ENCODE results near the gene TNNC1.

Gene TNNC1

GRCh38 chr3:52483577-52484381 lies 29.9 kb upstream of the TNNC1 start:
- DNase-seq: no peak

DNA sequence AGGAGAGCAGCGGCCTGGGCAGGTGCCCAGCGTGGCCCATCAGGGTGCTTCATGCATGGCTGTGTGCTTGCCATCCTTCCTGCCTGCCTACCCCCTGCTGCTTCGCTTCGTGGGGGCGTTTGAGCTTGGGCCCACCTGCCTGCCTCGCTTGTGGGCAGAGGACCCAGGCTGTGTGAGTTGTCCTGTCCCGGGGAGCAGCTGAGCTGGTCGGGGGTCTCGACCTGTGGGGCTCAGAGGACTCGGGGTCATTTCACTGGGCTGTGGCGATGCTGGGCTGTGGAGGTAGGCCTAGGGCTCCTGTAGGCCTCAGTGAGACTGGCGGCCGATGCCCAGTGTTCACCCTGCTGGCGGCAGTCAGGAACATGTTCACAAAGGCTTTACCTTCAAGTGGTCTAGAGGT lies 29.2 kb upstream of the TNNC1 start:
- DNase-seq: no peak

DNA sequence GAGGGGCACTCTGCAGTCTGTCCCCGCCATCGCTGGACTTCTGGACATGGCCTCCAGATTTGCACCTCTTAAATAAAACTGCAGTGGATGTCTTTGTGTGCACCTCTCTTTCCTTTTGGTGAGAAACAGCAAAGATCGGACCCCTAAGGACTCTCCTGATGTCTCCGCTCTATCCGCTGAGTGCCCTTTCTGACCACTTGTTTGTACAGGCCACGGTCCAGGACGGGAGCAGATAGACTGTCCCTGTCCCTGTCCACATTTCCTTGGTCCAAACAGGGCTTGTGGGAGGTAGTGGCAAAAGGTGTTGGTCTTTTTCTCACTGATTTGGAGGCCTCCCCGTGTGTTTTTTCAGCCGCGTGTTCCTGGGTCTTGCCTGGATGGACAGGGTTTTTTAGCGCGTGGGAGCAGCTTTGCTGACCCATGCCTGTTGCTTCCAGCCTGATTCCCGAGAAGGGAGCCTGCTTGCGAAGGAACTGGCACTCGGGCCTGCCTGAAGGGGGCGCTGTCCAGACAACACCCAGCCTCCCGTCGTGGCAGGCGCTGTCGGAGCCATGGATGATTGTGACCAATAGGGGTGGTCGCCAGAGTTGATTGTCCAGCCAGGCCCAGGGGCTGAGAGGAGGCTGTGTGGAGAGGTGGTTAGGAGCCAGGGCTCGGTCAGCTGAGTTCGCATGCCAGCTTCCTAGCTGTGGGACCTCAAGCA lies 28.1 kb upstream of the TNNC1 start:
- DNase-seq: no peak

DNA sequence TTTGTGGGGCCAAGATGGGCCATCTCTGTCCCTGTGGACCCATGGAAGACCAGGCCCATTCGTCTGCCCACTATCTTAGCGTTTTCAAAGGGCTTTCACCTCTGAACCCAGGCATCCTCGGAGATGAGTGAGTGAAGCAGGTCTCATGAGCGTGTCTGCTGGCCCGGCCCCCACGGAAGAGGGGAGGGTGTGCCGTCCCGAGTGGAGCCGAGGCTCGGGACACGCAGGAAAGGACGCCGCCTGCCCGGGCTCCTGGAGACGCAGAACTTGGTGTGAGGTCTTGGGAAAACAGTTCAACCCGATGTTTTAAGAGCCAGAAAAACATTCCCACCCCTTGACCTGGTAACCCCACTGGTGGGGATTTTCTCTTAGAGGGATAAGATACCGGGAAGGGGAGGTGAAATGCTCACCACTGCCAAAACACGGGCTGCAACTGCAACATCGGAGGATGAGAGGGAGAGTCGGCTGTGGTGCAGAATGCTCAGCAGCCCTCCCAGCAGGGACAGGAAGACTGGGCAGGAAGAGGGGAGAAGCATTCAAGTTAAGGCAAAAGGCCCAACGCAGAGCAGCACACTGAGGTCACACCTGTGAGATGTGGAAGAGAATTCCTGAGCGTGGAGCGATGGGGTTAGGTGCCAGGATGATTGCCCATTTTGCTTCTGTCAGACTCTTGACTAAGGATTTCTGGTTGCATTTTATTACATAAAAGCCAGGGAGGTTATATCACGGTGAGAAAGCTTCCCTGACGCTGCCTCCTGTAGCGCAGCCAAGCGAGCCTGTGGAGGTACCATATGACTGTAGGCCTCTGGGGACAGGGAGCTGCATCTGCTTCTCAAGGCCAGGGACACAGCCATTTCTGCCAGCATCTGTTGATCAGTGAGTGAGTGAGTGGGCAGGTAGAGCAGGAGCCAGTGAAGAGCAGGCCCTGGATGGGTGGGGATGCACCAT lies 27.2 kb upstream of the TNNC1 start:
- no peak for DNase-seq

DNA sequence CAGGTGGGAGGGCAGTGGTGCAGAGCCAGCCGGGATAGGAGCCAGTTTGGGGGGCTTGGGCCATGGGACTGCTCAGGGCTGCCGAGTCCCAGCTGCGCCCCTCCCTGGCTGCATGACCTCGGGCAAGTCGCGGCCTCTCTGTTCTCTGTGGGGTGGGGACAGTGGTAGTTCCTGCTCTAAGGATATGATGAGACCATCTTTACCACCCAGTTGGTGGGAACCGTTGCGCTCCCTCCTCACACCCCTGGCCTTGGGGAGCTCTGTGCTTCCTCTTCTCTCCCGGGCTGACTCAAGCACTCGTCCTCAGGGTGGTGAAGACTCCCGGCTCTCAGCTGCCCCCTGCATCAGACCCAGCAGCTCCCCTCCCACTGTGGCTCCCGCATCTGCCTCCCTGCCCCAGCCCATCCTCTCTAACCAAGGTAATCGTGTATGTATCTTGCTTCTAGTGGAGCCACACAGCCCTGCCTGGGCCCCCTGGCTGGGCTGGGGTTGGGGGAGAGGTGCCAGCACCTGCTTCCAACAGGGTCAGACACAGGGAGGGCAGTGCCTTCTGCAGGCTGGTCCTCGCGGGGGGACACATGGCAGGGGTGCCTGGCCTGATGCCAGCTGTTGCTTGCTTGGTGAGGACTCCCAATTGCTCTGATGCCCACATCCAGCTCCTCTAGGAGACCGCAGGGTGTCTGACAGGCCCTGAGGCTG lies 26.2 kb upstream of the TNNC1 start:
- no peak for DNase-seq

DNA sequence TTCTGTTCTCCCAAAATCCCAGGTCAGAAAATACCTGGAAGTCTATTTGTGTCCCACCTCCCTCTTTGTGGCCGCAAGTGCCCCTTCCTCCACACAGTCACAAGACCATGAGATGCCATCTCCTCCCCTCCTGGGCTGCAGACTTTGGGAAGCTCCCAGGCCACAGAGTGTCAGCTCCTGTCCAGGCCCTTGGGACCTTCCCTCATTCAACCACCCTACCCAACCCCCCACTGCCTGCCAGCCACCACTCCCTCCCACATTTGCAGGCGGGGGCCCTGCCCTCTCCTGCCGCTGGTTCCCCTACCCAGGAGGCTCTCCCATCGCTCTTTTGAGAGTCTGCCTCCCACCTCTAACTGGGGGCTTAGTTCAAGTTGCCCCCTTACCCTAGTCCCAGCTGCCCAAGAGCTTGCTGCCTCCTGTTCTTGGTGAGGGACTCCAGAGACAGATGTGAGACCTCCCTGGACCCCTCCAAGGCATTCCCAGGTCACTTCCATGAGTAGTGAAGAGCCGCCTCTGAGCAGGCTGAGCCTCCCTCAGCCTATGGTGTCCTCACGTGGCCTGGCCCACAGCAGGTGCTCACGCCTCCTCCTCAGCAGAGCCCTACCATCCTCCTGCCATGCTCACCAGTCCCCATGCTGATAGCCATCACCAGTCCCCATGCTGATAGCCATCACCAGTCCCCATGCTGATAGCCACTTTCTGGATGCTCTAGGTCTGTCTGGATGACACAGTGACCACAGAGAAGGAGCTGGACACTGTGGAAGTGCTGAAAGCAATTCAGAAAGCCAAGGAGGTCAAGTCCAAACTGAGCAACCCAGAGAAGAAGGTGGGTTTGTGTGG lies 25.4 kb upstream of the TNNC1 start:
- DNase-seq: no peak

DNA sequence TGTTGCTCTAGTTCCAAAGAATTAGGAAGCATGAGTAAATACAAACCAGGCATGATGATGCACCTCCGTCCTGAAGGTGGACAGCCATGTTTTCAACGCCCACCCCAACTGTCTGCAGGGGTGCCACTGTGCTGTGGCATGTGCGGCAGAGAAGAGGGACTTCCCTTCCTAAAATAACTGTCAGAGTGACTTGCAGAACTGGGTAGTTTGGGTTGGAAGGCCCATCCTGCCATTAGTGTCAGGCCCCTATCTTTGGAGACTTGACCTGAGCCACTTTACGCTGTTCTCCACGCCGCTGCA lies 23.9 kb upstream of the TNNC1 start:
- DNase-seq: no peak

DNA sequence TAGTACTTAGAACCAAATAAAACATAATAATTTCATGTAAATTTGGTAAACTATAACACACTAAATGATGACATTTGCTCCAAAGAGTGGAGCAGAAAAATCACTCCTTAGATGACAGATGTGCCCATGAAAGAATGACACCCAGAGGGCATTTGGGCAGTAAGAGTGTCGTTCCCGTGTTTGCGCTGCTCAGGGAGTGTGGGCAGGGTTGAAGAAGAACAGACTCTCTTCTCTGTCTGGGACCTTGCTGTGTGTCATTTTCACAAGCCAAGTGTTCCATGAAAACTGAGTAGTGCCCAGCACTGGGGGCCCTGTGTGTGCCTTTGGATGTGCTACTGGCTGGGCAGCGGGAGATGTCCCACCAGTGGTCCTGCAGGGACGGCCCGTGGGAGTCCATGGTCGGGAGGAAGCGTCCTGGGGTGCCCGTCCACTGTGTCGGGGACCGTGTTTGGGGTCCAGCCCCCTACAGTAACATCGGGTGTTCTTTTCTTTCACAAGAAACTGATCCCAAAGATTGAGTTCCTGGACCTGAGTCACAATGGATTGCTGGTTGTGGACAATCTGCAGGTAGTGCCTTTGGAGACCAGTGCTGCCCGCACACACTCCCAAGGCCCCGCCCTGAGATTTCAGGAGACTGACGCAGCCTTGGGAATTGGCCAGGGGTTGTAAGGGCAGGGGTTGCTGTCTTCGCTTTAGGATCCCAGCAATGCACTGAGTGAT lies 23.4 kb upstream of the TNNC1 start:
- no peak for DNase-seq

GRCh38 chr3:52473026-52473425 lies 19.2 kb upstream of the TNNC1 start:
- DNase-seq: no peak

DNA sequence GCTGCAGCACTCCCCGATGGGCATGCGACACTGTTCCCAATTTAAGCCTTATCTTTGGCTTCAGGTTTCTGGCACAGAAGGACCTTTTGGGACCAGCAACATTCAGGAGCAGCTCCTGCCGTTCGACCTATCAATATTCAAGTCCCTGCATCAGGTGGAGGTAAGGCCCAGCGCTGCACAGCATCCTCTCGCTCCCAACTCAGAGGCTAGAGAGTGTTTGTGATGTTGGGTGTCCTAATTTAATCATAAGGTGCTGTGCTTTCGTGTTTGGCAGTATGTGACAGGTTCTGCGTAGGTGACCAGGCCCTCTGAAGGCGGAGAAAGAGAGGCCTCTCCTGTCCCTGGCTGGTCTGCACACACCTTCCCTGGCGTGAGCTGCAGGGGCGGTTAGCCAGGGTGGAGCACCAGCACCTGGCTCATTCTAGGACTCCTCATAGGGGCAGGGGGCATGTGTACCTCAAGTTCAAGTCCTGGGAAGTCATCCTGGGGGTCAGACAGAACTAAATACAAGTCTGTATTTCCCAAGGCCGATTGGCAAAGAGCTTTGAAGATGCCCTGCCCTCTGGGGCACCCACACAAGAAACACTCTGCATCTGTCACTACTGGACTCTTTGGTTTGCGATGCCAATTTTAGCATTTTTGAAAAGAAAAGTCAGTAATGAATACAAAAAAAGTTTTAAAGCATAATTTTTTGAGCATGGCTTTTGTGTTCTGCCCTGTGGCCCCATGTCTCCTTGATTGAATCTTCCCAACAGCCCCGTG lies 18.6 kb upstream of the TNNC1 start:
- DNase-seq: no peak

DNA sequence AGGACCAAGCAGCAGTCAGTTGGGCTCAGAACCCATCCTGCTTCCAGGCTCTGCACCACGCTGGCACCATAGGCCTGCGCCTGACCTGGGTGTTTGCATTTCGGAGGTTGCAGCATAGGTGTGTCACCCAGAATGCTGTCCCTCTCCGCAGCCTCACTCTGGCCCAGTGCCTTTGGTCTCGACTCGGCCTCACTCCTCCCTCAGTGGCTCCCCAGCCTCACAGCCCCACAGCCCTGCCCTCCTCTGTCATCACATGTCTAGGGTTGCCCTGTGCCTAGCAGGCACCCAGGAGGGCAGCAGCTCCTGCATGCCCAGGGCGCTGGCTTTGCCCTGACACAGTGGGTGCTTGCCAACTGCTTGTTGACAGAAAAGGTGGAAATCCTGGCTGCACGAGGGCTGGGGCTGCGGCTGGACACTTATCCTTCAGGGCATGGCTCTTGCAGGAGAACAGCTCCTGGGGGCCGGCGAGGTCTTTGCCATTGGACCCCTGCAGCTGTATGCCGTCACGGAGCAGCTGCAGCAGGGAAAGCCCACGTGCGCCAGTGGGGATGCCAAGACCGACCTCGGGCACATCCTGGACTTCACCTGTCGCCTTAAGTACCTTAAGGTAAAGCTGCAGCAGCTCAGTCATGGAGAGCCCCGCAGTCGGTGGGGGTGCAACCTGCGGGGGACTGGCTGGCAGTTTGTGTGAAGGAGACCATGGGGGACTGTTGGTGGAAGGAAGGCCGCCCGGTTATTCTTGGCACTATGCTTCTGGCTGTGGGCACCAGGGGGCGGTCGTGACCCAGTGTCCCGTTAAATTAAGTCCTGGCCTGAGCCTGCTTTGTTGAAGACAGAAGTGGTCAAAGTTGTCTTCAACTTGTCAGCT lies 17.8 kb upstream of the TNNC1 start:
- DNase-seq: no peak

DNA sequence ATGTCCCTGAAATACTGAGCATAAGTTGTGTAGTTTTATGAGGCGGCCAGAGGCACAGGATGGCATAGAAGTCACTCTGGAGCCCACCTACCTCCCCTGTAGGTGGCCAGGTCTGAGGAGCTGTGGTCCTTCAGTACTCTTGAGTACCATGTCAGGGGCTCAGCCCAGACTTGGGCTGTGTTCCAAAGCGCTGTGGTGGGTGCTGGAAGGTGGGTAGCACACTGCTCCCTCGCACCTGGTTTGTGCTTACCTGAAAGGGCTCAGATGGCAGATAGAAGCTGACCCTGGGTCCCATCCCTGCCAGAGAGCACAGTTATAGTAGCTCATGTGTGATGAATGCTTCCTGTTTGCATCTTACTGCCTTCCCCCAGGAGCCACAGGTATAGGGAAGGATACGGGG lies 17.1 kb upstream of the TNNC1 start:
- no peak for DNase-seq

GRCh38 chr3:52469001-52469400 lies 15.2 kb upstream of the TNNC1 start:
- no peak for DNase-seq

GRCh38 chr3:52468336-52468735 lies 14.5 kb upstream of the TNNC1 start:
- DNase-seq: no peak

DNA sequence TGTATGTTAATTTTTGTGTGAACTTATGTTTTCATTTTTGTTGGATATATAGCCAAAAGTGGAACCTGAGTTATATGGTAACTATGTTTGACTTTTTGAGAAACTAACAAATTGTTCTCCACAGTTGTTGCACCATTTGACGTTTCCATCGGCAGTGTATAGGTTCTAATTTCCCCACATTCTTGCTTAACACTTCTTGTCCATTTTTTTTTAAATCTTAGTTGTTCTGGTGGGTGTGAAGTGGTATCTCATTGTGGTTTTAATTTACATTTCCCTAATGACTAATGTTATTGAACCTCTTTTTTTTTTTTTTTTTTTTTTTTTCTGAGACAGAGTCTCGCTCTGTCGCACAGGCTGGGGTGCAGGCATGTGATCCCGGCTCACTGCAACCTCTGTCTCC lies 9.6 kb upstream of the TNNC1 start:
- no peak for DNase-seq

- DNase-seq: no peak
Observed at GRCh38 chr3:52461874-52462273, 8.0 kb upstream of the TNNC1 start.

DNA sequence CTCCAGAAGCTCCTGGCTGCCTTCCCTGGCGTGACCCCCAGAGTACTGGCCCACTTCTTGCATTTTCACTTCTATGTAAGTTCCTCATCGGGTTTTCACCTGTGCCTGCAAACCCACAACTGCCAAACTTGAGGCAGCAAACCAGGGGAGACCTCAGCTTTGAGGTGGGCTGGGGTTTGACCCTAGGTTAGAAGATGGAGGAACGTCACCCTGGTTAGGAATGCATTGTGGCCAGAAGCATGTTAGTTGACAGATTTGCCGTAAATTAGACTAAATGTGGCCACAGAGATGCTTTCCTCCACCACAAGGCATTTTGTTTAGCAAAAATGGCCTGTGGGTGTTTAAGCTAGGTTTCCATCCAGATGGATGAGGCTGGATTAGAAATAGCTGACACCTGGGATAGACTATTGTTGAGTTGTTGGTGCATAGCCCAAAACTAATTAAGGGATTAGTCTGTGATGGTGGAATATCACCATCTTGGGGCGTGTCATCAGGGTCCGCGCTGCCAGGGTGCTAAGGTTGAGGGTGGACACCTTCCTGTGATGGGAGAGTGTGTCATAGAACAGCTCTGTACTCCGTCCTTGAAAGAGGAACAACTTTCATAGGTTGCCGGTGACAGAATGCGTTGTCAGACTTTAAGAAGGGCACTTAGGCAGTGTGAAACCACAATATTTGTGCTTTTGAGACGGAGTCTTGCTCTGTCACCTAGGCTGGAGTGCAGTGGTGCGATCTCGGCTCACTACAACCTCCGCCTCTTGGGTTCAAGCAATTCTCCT lies 5.1 kb upstream of the TNNC1 start:
- DNase-seq: no peak

- DNase-seq: no peak
Observed at GRCh38 chr3:52458031-52458760, 4.4 kb upstream of the TNNC1 start.
